SK-N-SH treated with all-trans-retinoic acid at 6 μM for 48 hours (cell line): ENCODE measurements around the gene OR2T6.

Experiments used
- ATAC-seq: fragments of 200-7000 bp; cut with Tn5 transposase; 3 replicates; pipeline ENCODE4 v1.9.1; 2020; ENCODE audit warnings: mild to moderate bottlenecking, moderate library complexity
- ARNTL ChIP-seq: fragments of 450-650 bp; formaldehyde crosslinking; IDR thresholded peaks from 2 replicates; pipeline ENCODE4 v1.5.0; 2020; ENCODE audit warnings: low read depth, mild to moderate bottlenecking, moderate library complexity, borderline replicate concordance
- BACH2 ChIP-seq: fragments of 250-450 bp; sonication (Bioruptor Pico); IDR thresholded peaks from 2 replicates; pipeline ENCODE4 v1.9.0; 2021; ENCODE audit warnings: mild to moderate bottlenecking, borderline replicate concordance
- ESRRG ChIP-seq: fragments of 250-450 bp; sonication (Bioruptor Pico); IDR thresholded peaks from 2 replicates; pipeline ENCODE4 v1.6.1; 2021; ENCODE audit warnings: mild to moderate bottlenecking
- ISL1 ChIP-seq: fragments of 250-450 bp; sonication (Bioruptor Pico); IDR thresholded peaks from 2 replicates; pipeline ENCODE4 v2.1.2; 2022; ENCODE audit warnings: mild to moderate bottlenecking, moderate library complexity
- OSR1 ChIP-seq: fragments of 250-450 bp; sonication (Bioruptor Pico); IDR thresholded peaks from 2 replicates; pipeline ENCODE4 v1.8.0; 2022; ENCODE audit warnings: moderate library complexity, mild to moderate bottlenecking, inconsistent platforms
- PATZ1 ChIP-seq: fragments of 250-450 bp; sonication (Bioruptor Pico); IDR thresholded peaks from 2 replicates; pipeline ENCODE4 v1.8.0; 2020; ENCODE audit warnings: mild to moderate bottlenecking, moderate library complexity, borderline replicate concordance
- POU6F1 ChIP-seq: fragments of 250-450 bp; sonication (Bioruptor Pico); IDR thresholded peaks from 2 replicates; pipeline ENCODE4 v1.8.0; 2021; ENCODE audit warnings: low read depth, mild to moderate bottlenecking, moderate library complexity, borderline replicate concordance
- PPARA ChIP-seq: fragments of 250-450 bp; sonication (Bioruptor Pico); IDR thresholded peaks from 2 replicates; pipeline ENCODE4 v1.5.0; 2020; ENCODE audit warnings: mild to moderate bottlenecking, borderline replicate concordance
- RARB ChIP-seq: fragments of 250-450 bp; sonication (Bioruptor Pico); IDR thresholded peaks from 2 replicates; pipeline ENCODE4 v1.8.0; 2021; ENCODE audit warnings: mild to moderate bottlenecking, moderate library complexity
- SNAI2 ChIP-seq: fragments of 250-450 bp; sonication (Bioruptor Pico); IDR thresholded peaks from 2 replicates; pipeline ENCODE4 v1.5.0; 2020; ENCODE audit warnings: mild to moderate bottlenecking, moderate library complexity
- TCF4 ChIP-seq: fragments of 250-450 bp; sonication (Bioruptor Pico); IDR thresholded peaks from 2 replicates; pipeline ENCODE4 v1.8.0; 2021; ENCODE audit warnings: mild to moderate bottlenecking, moderate library complexity, borderline replicate concordance
- TOX ChIP-seq: fragments of 250-450 bp; sonication (Bioruptor Pico); IDR thresholded peaks from 2 replicates; pipeline ENCODE4 v1.8.0; 2021; ENCODE audit warnings: mild to moderate bottlenecking, moderate library complexity, borderline replicate concordance
- ZC3H10 ChIP-seq: fragments of 250-450 bp; sonication (Bioruptor Pico); IDR thresholded peaks from 2 replicates; pipeline ENCODE4 v1.5.1; 2021; ENCODE audit warnings: mild to moderate bottlenecking, moderate library complexity
- ZFP3 ChIP-seq: fragments of 250-450 bp; sonication (Bioruptor Pico); IDR thresholded peaks from 2 replicates; pipeline ENCODE4 v1.5.0; 2020; ENCODE audit warnings: mild to moderate bottlenecking, moderate library complexity
- ZNF565 ChIP-seq: fragments of 450-650 bp; formaldehyde crosslinking; conservative IDR thresholded peaks from 2 replicates; pipeline ENCODE4 v1.5.0; 2020; ENCODE audit warnings: low read depth, mild to moderate bottlenecking, moderate library complexity
- ZNF8 ChIP-seq: fragments of 450-650 bp; formaldehyde crosslinking; IDR thresholded peaks from 2 replicates; pipeline ENCODE4 v1.5.0; 2020; ENCODE audit warnings: mild to moderate bottlenecking, moderate library complexity
- TF ChIP-seq, protein P1 (sequence below): fragments of 250-450 bp; sonication (Bioruptor Pico); IDR thresholded peaks from 2 replicates; pipeline ENCODE4 v1.5.0; 2020; ENCODE audit warnings: mild to moderate bottlenecking, moderate library complexity
- TF ChIP-seq, protein P2 (sequence below): fragments of 250-450 bp; sonication (Bioruptor Pico); IDR thresholded peaks from 2 replicates; pipeline ENCODE4 v1.5.1; 2020; ENCODE audit warnings: low read depth, mild to moderate bottlenecking, moderate library complexity

Gene OR2T6, protein sequence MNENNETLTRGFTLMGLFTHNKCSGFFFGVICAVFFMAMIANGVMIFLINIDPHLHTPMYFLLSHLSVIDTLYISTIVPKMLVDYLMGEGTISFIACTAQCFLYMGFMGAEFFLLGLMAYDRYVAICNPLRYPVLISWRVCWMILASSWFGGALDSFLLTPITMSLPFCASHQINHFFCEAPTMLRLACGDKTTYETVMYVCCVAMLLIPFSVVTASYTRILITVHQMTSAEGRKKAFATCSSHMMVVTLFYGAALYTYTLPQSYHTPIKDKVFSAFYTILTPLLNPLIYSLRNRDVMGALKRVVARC

GRCh38 chr1:248375446-248375845 lies at the start of gene OR2T6:
TSS of gene OR2T6 (plus strand) at chr1:248375746. CDS start at chr1:248387609, 11,863 bp downstream.
- ATAC-seq, result no peak
- no peak for TF ChIP-seq ISL1 (CRISPR knock-in tag)
- no peak for TF ChIP-seq ZC3H10 (CRISPR knock-in tag)
- TF ChIP-seq BACH2, result no peak
- no peak for TF ChIP-seq ZNF565 (CRISPR knock-in tag)
- TF ChIP-seq RARB, result no peak
- TF ChIP-seq POU6F1 (CRISPR knock-in tag), result no peak

GRCh38 chr1:248343451-248343850 lies 32.1 kb upstream of the OR2T6 start:
- TF ChIP-seq ISL1 (CRISPR knock-in tag) (no peak), ESRRG (no peak), ARNTL (no peak), TCF4 (no peak), ZNF8 (CRISPR knock-in tag) (no peak), TOX (CRISPR knock-in tag) (no peak), BACH2 (no peak), POU6F1 (CRISPR knock-in tag) (no peak), PPARA (CRISPR knock-in tag) (no peak), ZNF565 (CRISPR knock-in tag) (no peak), PATZ1 (CRISPR knock-in tag) (no peak)
- TF ChIP-seq, protein P1, sequence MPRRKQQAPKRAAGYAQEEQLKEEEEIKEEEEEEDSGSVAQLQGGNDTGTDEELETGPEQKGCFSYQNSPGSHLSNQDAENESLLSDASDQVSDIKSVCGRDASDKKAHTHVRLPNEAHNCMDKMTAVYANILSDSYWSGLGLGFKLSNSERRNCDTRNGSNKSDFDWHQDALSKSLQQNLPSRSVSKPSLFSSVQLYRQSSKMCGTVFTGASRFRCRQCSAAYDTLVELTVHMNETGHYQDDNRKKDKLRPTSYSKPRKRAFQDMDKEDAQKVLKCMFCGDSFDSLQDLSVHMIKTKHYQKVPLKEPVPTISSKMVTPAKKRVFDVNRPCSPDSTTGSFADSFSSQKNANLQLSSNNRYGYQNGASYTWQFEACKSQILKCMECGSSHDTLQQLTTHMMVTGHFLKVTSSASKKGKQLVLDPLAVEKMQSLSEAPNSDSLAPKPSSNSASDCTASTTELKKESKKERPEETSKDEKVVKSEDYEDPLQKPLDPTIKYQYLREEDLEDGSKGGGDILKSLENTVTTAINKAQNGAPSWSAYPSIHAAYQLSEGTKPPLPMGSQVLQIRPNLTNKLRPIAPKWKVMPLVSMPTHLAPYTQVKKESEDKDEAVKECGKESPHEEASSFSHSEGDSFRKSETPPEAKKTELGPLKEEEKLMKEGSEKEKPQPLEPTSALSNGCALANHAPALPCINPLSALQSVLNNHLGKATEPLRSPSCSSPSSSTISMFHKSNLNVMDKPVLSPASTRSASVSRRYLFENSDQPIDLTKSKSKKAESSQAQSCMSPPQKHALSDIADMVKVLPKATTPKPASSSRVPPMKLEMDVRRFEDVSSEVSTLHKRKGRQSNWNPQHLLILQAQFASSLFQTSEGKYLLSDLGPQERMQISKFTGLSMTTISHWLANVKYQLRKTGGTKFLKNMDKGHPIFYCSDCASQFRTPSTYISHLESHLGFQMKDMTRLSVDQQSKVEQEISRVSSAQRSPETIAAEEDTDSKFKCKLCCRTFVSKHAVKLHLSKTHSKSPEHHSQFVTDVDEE (CRISPR knock-in tag), result no peak
- no peak for ATAC-seq

DNA sequence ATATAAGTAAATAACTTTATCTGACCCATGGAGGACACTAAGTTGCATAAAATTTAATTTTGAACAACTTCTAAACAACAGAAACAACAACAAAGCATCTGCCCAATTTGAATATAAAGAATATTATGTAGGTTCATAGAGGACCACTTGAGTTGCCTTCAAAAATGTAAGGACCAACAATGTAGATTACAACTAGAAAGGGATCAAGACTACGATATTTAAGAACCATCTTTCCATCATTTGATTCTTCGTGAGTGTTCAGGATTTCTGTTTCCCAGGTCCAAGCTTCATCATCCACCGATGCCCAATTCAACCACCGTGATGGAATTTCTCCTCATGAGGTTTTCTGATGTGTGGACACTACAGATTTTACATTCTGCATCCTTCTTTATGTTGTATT lies 27.1 kb upstream of the OR2T6 start, which contains the start of gene OR14C36:
TSS of gene OR14C36 (plus strand) at position 301 of the 400 bp plus-strand sequence. CDS start at position 301, 0 bp downstream.
- ATAC-seq, result no peak
- no peak for TF ChIP-seq ARNTL
- no peak for TF ChIP-seq ZFP3 (CRISPR knock-in tag)
- TF ChIP-seq TOX (CRISPR knock-in tag), result no peak
- TF ChIP-seq POU6F1 (CRISPR knock-in tag), result no peak
- TF ChIP-seq, protein P2, sequence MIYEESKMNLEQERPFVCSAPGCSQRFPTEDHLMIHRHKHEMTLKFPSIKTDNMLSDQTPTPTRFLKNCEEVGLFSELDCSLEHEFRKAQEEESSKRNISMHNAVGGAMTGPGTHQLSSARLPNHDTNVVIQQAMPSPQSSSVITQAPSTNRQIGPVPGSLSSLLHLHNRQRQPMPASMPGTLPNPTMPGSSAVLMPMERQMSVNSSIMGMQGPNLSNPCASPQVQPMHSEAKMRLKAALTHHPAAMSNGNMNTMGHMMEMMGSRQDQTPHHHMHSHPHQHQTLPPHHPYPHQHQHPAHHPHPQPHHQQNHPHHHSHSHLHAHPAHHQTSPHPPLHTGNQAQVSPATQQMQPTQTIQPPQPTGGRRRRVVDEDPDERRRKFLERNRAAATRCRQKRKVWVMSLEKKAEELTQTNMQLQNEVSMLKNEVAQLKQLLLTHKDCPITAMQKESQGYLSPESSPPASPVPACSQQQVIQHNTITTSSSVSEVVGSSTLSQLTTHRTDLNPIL (CRISPR knock-in tag), result no peak
- no peak for TF ChIP-seq ISL1 (CRISPR knock-in tag)
- no peak for TF ChIP-seq OSR1
- TF ChIP-seq ESRRG, result no peak
- TF ChIP-seq SNAI2 (CRISPR knock-in tag), result no peak
- TF ChIP-seq TCF4, result no peak
- TF ChIP-seq PPARA (CRISPR knock-in tag), result no peak
- TF ChIP-seq BACH2, result no peak
